Heart left ventricle (tissue), 13 donors: ENCODE results near the gene EXOC5.

Experiments used
- CTCF ChIP-seq, 12 donors: fragments of 200-600 bp; sonication (generic) in 4 of 12; IDR thresholded peaks; one replicate each; pipeline versions ENCODE4 v1.5.0 to v1.8.0; 2018 to 2022; ENCODE audit warnings: antibody characterized with exemption in 12 of 12, mild to moderate bottlenecking in 5 of 12
- POLR2A ChIP-seq, 2 donors: fragments of 450-650 bp; IDR thresholded peaks; one replicate each; pipeline ENCODE4 v1.6.1; 2017; ENCODE audit warnings: antibody characterized with exemption in 2 of 2, mild to moderate bottlenecking in 2 of 2, moderate library complexity in 2 of 2
- donor health status: ischemic (EF 13 %, LVEDD 7.1; RV severe dilation, severe dysfunction).
- donor health status: DM: no; HTN: yes; CAD: no.
- donor health status: DM: no; HTN: no; CAD: no.
- donor health status: ischemic (EF 25% LVEDD 6.9; RV normal size, moderate dysfunction).
- donor health status: ischemic (EF 25% LVEDD 5.7; RV mildly dilated, moderate dysfunction).
- donor health status: ischemic (EF 35%, LVEDD 5.7; RV mildly dilated, moderate dysfunction).
- donor health status: nonischemic (EF 11% LVEDD 7.7; RV severe dilation, severe dysfunction).
- donor health status: DM: yes; HTN: yes; CAD: no.
- donor health status: PGD.
- donor health status: ischemic (EF 29% LVEDD 5.4; RV normal size, mild dysfunction).
- donor health status: nonischemic (EF 23%, LVEDD 6.1; RV moderate dilation, normal function).

DNA sequence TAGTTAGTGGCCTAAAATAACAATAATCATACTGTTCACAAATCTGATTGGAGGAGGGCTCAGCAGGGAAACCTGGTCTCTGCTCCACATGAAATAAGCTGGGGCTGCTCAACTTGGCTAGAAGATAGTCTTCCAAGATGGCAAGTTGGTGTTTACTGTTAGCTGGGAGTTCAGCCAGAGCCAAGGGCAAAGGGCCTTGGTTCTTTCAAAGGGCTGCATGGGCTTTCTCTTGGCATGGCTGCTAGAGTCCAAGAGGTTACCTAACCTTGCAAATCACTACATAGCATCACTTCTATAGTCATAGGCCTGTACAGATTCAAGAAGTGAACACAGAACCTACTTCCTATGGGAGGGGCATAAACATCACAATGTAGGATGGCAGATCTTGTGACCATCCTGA is 7.1 kb downstream of the EXOC5 start:
- no peak for TF ChIP-seq CTCF (IDR thresholded peaks at IDR 0.05)
- no peak for TF ChIP-seq POLR2A (IDR thresholded peaks at IDR 0.05)
